Lower leg skin (tissue), 3 donors: ENCODE data around the gene JAK1.

ENCODE experiments used
- CTCF ChIP-seq, 3 donors: fragments of 450-650 bp; IDR thresholded peaks; one replicate each; pipeline ENCODE4 v1.5.1; 2016; ENCODE audit warnings: antibody characterized with exemption in 3 of 3, mild to moderate bottlenecking in 3 of 3, moderate library complexity in 2 of 3
- POLR2A ChIP-seq, 2 donors: fragments of 450-650 bp; IDR thresholded peaks; one replicate each; pipeline ENCODE4 v1.6.1; 2016 to 2017; ENCODE audit warnings: antibody characterized with exemption in 2 of 2, mild to moderate bottlenecking in 1 of 2, moderate library complexity in 1 of 2

DNA sequence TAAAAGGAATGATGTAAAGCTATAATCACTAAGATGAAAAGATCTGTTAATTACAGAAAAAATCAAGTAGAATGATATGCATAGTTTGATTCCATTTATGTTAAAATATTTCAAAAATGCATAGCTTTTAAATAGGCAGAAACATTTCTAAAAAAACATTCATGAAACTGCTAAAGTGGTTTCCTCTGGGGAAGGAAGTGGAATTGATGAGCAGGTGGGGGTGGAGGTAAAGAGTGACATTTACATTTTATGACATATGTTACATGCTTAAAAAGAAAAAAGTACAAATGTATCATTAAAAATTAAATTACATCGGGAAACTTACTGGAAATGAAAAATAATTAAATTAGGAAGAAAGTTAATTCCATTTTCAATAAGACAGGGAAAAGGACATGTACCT is 42.8 kb upstream of the JAK1 start:
- TF ChIP-seq CTCF (IDR thresholded peaks at IDR 0.05) = no peak
- TF ChIP-seq POLR2A (IDR thresholded peaks at IDR 0.05) = no peak
